HG03095 (cell line): ENCODE measurements around the gene DEFB123.
"Not testable (repeated sequence)": the region's sequence is repeated elsewhere in the genome, so short reads cannot be mapped to it uniquely, and the experiment has no call there.

ENCODE experiments used
- ATAC-seq: cut with Tn5 transposase; IDR thresholded peaks from one replicate; pipeline ENCODE4 v1.9.1; 2021; ENCODE audit warnings: moderate library complexity; ENCODE audit not compliant: unreplicated experiment

Gene DEFB123, protein sequence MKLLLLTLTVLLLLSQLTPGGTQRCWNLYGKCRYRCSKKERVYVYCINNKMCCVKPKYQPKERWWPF

DNA sequence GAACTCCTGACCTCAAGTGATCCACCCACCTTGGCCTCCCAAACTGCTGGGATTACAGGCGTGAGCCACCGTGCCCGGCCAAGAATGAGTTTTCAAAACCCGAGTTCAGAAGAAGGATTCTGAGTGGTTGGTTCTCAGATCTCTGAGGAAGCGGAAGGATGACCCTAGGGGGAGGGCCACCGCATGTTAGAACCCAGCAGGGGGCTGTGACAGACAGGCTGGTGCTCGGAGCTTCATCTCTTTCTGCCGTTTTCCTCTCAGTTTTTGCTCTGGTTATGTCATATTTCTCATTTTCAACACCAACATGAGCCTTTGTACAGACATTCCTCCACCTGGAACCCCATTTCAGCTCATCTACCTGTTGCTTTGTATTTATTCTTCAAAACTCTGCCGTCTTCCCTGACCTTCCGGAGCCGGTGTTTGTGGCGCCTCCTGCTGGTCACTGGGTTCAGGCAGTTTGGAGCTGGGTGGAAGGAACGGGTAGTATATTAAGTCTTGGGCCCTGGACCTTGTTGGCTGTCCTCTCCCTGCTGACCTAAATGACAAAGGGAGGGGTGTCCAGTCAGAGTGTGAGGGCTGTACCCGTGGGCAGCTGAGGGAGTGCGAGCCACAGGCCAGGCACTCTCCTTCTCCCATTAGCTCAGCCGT, at the start of gene DEFB123:
TSS of gene DEFB123 (plus strand) at position 621 of the 648 bp plus-strand sequence. CDS start 67 bp downstream, outside the sequence.
- no peak for ATAC-seq

DNA sequence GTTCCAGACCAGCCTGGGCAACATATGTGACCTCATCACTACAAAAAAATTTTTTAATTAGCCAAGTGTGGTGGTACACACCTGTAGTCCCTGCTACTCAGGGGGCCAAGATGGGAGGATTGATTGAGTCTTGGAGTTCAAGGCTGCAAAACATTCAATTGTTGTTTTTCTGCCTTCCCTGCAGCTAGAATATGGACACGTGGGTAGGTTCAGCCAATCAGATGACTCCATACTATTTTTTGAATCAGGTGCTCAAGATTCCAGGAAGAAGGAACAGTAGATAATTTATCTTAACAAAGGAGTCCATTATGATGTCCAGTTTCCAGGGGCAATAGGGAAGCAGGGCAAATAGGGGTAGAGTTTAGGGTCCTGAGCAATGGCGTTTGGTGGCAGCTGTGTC, 47.6 kb upstream of the DEFB123 start:
- ATAC-seq, result no peak

DNA sequence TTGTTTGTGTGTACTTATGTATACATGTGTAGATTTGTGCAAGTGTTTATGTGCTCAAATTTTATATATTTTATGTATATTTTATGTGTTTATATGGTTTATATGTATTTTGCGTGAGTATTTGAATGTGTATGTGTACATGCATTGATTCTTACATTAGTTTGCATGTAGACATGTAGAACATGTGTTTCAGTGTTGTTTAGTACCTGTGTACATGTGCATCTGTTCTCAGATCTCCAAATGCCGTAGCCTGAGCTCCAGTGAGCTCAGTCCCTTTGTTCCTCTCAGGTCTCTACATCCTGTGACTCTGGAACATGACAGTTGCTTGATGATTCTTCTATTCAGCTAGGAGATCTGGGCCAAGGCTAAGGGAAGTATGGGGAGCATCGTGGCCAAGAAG, 45.5 kb upstream of the DEFB123 start:
- ATAC-seq, result no peak

DNA sequence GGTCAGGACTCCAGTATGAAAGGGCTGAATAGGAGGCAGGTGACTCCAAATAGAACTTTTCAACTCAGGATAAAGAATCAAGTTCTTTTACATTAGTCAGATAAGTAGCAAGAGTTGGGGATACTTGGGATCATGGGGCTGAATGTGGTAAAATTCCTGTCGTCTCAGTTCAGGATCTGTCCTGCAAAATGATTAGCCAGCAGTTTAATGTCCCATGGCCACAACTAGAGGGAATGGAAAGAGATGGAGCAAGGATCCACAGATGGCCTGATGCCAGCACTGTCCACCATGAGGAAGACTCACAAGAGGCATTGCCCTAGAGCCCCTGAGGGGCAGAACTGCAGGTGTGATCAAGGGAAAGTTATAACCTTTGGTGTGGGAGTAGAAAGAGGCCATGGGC, 36.5 kb upstream of the DEFB123 start:
- ATAC-seq, result no peak

DNA sequence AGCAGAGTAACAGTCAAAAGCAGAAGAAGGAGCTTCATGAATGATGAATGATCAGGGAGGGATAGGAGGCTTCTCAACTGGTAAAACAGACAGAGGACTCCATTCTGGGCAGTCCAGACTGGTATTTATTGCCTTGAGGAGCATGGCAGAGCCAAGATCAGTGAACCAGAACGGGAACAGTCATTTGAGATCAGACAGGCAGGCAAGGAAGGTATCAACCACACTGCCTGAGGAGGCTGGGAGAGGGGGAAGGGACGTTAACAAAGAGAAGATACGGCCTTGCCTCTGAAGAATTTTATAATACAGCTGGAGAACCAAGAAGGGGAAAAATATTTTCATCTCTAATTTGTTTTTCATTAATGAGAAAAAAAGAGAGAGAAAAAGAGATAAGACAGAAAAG, 34.3 kb upstream of the DEFB123 start, which contains the start of gene DEFB121:
TSS of gene DEFB121 (minus strand) at position 101 of the 400 bp plus-strand sequence. CDS start at position 38, 63 bp downstream.
- no peak for ATAC-seq

DNA sequence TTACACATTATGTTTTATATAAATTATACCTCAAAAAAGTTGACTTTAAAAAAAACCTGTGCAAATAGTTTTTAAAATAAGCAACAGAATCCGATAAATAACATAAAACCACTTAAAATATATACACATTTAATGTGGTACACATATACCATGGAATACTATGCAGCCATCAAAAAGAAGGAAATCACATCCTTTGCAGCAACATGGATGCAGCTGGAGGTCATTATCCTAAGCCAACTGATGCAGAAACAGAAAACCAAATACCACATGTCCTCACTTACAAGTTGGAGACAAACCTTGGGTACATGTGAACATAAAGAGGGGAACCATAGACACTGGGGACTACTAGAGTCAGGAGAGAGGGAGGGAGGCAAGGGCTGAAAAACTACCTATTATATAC, 30.4 kb upstream of the DEFB123 start:
- no peak for ATAC-seq

DNA sequence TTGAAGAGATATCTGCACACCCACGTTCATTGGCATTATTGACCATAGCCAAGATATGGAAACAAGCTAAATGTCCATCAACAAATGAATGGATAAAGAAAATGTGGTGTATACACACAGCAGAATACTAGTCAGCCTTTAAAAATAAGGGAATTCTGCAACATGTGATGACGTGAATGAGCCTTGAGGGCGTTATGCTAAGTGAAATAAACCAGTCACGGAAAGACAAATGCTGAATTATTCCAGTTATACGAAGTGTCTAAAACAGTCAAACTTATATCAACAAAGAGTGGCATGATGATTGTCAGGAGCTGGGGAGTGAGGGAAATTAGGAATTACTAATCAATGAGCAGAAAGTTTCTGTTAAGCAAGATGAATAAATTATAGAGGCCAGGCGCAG, 26.1 kb upstream of the DEFB123 start:
- ATAC-seq, result no peak

DNA sequence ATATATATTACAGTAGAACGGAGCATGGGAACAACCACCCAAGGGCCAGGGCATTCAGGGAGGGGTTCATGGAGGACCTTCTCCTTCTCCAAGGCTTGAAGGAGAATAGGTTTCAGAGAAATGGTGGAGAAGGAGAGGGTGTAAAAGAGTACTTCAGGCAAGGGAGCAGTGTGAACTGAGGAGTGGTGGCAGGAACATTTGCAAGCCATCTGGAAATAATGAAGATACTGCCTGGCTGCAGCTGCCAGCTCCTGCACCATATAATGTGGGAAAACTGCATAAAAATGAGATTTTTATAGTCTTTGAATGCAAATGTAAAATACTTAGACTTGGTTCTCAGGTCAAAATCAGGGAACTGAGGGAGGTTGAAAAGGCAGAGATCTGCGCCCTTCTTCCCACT, 24.8 kb upstream of the DEFB123 start:
- ATAC-seq, result no peak

DNA sequence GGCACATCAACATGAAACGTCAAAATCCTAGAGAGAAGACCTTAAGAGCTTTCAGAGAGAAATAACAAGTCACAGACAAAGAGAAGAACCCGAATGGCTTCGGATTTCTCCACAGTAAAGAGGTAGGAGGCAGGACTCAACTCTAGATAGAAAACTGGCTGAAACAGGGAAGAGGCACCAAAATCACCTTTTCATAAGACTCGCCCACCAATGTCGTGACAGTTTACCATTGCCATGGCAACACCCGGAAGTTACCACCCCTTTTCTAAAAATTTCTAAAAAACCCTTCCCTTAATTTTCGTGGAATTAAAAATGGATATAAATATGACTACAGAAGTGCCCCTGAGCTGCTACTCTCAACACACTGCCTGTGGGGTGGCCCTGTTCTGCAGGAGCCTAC, 22.1 kb upstream of the DEFB123 start:
- no peak for ATAC-seq

DNA sequence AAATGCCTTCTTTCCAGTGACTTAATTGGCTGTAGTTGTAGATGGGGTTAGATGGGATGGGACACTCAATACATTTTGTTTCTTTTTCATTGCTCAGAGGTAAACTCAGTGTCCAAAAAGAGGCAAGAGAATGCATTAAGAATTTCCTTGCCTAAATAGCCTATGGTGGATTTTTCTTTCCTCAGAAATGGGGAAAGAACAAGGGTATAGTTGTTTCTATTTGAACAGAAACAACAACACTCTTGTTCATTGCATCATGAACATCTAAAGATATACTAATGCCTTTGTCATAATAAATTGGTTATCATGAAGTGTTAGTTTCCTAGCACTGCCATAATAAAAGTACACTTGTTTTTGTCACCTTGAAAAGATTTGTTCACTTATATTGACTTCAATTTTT, 14.6 kb upstream of the DEFB123 start:
- ATAC-seq, result no peak

DNA sequence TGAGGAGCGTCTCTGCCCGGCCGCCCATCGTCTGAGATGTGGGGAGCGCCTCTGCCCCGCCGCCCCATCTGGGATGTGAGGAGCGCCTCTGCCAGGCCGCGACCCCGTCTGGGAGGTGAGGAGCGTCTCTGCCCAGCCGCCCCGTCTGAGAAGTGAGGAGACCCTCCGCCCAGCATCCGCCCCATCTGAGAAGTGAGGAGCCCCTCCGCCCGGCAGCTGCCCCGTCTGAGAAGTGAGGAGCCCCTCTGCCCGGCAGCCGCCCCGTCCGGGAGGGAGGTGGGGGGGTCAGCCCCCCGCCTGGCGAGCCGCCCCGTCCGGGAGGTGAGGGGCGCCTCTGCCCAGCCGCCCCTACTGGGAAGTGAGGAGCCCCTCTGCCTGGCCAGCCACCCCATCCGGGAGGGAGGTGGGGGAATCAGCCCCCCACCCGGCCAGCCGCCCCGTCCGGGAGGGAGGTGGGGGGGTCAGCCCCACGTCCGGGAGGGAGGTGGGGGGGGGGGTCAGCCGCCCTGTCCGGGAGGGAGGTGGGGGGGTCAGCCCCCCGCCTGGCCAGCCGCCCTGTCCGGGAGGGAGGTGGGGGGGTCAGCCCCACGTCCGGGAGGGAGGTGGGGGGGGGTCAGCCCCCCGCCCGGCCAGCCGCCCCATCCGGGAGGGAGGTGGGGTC, 13.4 kb upstream of the DEFB123 start:
- ATAC-seq, result not testable (repeated sequence)

DNA sequence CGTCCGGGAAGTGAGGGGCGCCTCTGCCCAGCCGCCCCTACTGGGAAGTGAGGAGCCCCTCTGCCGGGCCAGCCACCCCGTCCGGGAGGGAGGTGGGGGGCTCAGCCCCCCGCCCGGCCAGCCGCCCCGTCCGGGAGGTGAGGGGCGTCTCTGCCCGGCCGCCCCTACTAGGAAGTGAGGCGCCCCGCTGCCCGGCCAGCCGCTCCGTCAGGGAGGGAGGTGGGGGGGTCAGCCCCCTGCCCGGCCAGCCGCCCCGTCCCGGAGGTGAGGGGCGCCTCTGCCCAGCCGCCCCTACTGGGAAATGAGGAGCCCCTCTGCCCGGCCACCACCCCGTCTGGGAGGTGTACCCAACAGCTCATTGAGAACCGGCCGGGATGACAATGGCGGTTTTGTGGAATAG, 12.9 kb upstream of the DEFB123 start:
- not testable (repeated sequence) for ATAC-seq

DNA sequence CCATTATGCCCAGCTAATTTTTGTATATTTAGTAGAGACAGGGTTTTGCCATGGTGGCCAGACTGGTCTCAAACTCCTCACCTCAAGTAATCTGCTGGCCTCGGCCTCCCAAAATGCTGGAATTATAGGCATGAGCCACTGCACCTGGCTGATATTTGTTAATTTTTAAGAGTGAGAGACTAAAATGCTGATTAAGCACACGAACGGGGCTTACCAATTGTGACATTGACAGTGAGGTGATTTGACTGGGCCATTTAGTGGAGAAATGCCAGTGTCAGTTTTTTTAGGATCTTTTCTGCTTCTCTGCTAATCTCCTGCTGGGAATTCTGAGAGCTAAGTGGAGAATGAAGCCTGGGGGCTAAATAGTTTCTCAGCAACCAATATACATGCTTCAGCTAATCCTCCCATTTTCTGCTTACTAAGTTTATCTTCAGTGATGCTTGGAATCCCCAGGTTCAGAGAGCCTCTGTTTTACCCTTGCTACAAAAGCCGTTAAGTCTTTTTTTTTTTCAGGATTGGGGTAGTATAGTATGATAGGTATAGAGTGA, 9.8 kb upstream of the DEFB123 start:
- ATAC-seq, result no peak

DNA sequence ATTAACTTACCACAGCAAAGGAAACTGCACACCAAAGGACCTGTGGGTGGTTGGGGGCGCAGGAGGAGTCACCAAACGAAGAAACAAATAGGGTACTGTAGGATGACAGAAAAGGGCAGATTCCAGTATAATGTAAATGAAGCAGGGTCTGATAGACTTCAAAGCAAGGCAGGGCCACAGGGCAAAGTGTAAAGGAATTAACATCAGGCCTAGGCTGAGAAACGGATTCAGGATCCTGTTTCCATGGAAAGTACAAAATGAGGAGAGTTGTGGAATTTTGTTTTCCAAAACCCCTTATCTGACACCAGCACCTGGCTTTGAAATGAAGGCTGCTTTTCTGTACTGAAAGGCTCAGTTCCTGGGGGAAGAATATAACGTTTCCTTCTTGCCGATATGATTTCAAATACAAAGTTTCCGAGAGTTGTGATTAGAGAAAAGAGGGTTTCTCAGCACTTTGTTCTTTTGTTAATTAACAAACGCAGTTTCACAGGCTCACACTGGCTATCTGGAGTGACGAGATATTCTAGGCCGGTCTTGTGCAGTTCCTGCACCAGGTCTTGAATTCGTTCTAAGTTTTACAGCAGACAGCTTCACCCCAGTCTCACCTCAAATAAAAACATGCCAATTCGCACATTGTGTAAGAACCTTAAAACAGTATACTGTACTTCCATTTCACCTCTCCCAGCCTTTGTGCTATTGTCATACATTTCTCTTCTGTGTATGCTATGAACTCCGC, 5.8 kb downstream of the DEFB123 start:
- ATAC-seq, result no peak

DNA sequence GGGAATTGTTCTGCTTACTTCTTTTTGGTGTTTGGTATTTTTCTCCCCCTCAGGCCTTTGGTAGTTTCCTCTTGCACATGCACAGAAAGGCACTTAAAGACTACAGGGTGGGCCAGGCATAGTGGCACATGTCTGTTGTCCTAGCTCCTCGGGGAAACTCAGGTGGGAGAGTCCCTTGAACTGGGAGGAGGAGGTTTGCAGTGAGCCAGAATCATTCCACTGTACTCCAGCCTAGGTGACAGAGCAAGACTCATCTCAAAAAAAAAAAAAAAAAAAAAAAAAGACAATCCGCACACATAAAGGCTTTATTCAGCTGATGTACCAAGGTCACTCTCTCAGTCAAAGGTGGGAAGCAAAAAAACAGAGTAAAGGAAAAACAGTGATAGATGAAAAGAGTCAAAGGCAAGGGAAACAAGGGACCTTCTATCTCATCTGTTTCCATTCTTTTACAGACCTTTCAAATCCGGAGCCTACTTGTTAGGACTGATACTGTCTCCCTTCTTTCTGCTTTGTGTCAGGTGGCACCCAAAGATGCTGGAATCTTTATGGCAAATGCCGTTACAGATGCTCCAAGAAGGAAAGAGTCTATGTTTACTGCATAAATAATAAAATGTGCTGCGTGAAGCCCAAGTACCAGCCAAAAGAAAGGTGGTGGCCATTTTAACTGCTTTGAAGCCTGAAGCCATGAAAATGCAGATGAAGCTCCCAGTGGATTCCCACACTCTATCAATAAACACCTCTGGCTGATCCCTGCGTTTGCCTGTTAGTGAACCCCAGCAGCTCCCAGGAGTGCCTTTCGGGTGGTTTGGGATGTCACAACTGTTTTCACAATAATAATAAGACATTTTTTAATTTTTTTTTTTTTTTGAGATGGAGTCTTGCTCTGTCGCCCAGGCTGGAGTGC, 9.3 kb downstream of the DEFB123 start:
- no peak for ATAC-seq

DNA sequence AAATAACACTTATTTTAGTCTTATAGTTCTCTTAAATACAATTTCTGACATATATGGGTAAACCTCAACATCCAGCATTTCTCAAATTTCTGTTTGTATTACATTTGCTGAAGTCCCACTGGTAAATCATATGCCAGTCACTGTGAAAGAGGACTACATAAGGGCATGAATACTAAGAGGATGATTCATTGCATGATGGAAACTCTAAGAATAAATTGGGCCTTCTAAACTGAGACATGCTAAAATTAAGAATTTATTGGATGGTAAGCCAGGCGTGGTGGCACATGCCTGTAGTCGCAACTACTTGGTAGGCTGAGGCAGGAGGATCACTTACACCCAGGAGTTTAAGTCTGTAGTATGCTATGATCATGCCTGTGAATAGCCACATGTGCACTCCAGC, 12.1 kb downstream of the DEFB123 start:
- no peak for ATAC-seq

DNA sequence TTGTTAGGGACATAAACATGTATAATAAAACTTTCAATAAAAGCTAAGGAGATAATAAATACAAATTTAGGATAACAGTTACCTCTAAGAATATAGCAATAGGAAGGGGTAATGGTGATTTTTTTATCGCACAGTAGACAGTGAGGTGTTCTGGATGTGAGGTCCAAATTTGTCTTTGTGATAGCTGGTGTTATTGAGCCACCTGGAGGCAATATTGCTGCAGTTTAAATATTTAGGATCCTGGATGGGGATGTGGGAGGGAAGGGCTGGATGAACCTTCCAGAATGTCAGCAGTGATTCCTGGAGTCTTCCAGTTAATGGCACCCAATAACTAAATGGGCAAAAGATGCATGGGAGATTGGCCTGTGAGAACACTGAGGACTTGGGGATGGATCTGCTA, 13.9 kb downstream of the DEFB123 start:
- no peak for ATAC-seq

DNA sequence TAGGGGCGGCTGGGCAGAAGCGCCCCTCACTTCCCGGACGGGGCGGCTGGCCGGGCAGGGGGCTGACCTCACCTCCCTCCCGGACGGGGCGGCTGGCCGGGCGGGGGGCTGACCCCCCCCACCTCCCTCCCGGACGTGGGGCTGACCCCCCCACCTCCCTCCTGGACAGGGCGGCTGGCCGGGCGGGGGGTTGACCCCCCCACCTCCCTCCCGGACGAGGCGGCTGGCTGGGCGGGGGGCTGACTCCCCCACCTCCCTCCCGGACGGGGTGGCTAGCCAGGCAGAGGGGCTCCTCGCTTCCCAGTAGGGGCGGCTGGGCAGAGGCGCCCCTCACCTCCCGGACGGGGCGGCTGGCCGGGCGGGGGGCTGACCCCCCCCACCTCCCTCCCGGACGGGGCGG, 30.5 kb downstream of the DEFB123 start:
- not testable (repeated sequence) for ATAC-seq

DNA sequence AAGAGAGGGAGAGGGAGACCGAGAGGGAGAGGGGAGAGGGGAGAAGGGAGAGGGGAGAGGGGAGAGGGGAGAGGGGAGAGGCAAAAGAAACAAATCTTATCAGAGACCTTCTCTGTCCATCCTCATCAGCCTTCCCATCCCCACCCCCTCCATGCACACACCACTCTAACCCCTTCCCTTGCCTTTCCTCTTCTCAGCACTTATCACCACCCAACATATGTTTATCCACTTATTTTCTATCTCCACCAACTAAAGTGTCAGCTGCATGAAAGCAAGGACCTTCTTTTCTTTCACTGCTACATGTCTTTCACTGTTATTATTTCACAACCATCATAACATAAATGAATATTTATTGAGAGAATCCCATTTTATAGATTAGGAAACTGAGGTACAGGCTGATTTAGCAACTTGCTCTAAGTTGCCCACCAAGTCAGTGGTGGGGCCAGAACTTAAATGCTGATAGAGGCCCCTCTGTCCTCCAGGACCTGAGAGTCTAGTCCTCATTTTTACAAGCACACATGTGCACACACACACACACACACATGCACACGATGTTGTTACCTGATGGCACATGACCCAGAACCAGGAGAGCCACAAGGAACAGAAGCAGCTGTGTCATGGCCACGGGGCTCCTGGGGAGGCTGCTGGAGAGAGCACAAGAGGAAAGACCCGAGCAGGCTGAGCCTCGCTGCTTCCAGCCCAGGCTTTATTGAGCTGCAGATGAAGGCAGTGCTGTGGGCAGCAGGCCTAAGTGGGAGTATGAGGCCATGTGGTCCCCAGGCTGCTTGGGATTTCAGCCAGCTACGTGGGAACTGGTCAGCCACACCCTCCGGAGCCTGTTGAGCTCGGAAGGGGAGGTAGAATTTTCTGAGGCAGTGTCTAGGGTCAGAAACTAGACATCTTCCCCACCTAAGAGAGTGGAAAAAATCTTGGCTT, 32.2 kb downstream of the DEFB123 start:
- ATAC-seq, result no peak
